HCT116 (cell line): ENCODE data around the gene FGF3. TPM values are rescaled to one million over a fixed set of nuclear protein-coding genes. Genes with fewer than 3 reads are reported as not detected.

ENCODE experiments used
- ATAC-seq: fragments of 200-7000 bp; cut with Tn5 transposase; 2 replicates; pipeline ENCODE4 v1.9.1; 2020; ENCODE audit warnings: mild to moderate bottlenecking, moderate library complexity
- BruUV-seq: library from RNA; stranded (reverse); fragments of 400-500 nt; replicated peaks from 2 replicates; lab custom pipeline; 2021; lab: Mats Ljungman, UMichigan
- CTCF ChIA-PET: fragments of 300-600 bp; sonication (Branson Sonifier 250); formaldehyde crosslinking; loops from one replicate; lab custom pipeline; 2021; ENCODE audit warnings: antibody characterized with exemption; lab: Charles Lee
- POLR2A ChIA-PET: fragments of 300-600, 350-600 bp; sonication (Branson Sonifier 250); formaldehyde crosslinking; loops from one replicate; lab custom pipeline; 2021; ENCODE audit warnings: antibody characterized with exemption; lab: Charles Lee
- RAD21 ChIA-PET, 2 experiments: fragments of 300-600 bp; sonication (Branson Sonifier 250); formaldehyde crosslinking; loops; one replicate each; lab custom pipeline; 2023; ENCODE audit warnings: low total read pairs in 2 of 2; ENCODE audit not compliant: uncharacterized antibody in 2 of 2, unreplicated experiment in 2 of 2, low non-redundant PET in 1 of 2; lab: Charles Lee
- DNase-seq: peaks from one replicate; pipeline ENCODE4 v3.0.0-alpha.2; 2010; ENCODE audit warnings: low read depth, low spot score
- H2AFZ ChIP-seq: fragments of 200-600 bp; shearing (Covaris generic), sonication (generic); 2 replicates; pipeline ENCODE4 v1.6.1; 2017; ENCODE audit warnings: low read depth, mixed run types, mixed read lengths, antibody characterized with exemption, low read length; ENCODE audit not compliant: poor library complexity, severe bottlenecking
- H3K27ac ChIP-seq: 2 replicates; pipeline ENCODE4 v1.5.1; 2012; ENCODE audit warnings: low read depth, low read length
- H3K27me3 ChIP-seq: fragments of 200-600 bp; sonication (generic); 2 replicates; pipeline ENCODE4 v1.6.1; 2016; ENCODE audit warnings: mixed run types, low read length, mixed read lengths; ENCODE audit not compliant: insufficient read depth
- H3K36me3 ChIP-seq, 2 experiments: fragments of 200-500 bp in 1 of 2; fragments of 200-600 bp in 1 of 2; sonication (Bioruptor generic) in 1 of 2; sonication (generic) in 1 of 2; 2 replicates each; pipeline versions ENCODE4 v1.5.1 to v1.6.1; 2014 to 2016; ENCODE audit warnings: low read length in 2 of 2, inconsistent platforms in 1 of 2, mixed read lengths in 1 of 2, mixed run types in 1 of 2; ENCODE audit not compliant: insufficient read depth in 2 of 2, control insufficient read depth in 1 of 2
- H3K4me1 ChIP-seq, 2 experiments: fragments of 200-600 bp in 1 of 2; sonication (generic) in 1 of 2; 2 replicates each; pipeline versions ENCODE4 v1.5.1 to v1.6.1; 2012 to 2017; ENCODE audit warnings: low read length in 2 of 2, inconsistent platforms in 1 of 2, mild to moderate bottlenecking in 1 of 2, mixed read lengths in 1 of 2, mixed run types in 1 of 2, moderate library complexity in 1 of 2; ENCODE audit not compliant: insufficient read depth in 2 of 2, control insufficient read depth in 1 of 2
- H3K4me2 ChIP-seq: fragments of 200-600 bp; sonication (generic); 2 replicates; pipeline ENCODE4 v1.6.1; 2017; ENCODE audit warnings: mixed run types, low read length, mixed read lengths
- H3K4me3 ChIP-seq, 2 experiments: fragments of 200-600 bp in 1 of 2; sonication (generic) in 1 of 2; replicated peaks in 1 of 2; 2 replicates each; pipeline ENCODE4 v1.5.1; 2011 to 2016; ENCODE audit warnings: low read length in 2 of 2, control low read depth in 1 of 2, low read depth in 1 of 2, mild to moderate bottlenecking in 1 of 2, mixed read lengths in 1 of 2, mixed run types in 1 of 2
- H3K79me2 ChIP-seq: fragments of 200-600 bp; sonication (generic); 2 replicates; pipeline ENCODE4 v1.6.1; 2017; ENCODE audit warnings: mild to moderate bottlenecking, mixed run types, low read length, moderate library complexity, mixed read lengths; ENCODE audit not compliant: insufficient read depth
- H3K9ac ChIP-seq: fragments of 200-600 bp; sonication (generic); 2 replicates; pipeline ENCODE4 v1.6.1; 2016; ENCODE audit warnings: low read length, mixed read lengths
- H3K9me2 ChIP-seq: fragments of 200-600 bp; sonication (generic), shearing (Covaris generic); 2 replicates; pipeline ENCODE4 v1.6.1; 2017; ENCODE audit warnings: mixed run types, mild to moderate bottlenecking, moderate library complexity; ENCODE audit not compliant: insufficient read depth
- H3K9me3 ChIP-seq, 2 experiments: fragments of 200-500 bp in 1 of 2; fragments of 200-600 bp in 1 of 2; sonication (Bioruptor generic) in 1 of 2; sonication (generic) in 1 of 2; 2 replicates each; pipeline ENCODE4 v1.6.1; 2014 to 2017; ENCODE audit warnings: low read length in 2 of 2, mixed read lengths in 2 of 2, inconsistent platforms in 1 of 2, low read depth in 1 of 2, mild to moderate bottlenecking in 1 of 2, mixed run types in 1 of 2, moderate library complexity in 1 of 2; ENCODE audit not compliant: control insufficient read depth in 1 of 2, insufficient read depth in 1 of 2
- H4K20me1 ChIP-seq: fragments of 200-600 bp; sonication (generic), shearing (Covaris generic); 2 replicates; pipeline ENCODE4 v1.6.1; 2017; ENCODE audit warnings: mixed run types, mild to moderate bottlenecking, moderate library complexity; ENCODE audit not compliant: insufficient read depth
- CBX3 ChIP-seq: IDR thresholded peaks from 2 replicates; pipeline ENCODE4 v1.6.1; 2012; ENCODE audit warnings: low read depth
- CEBPB ChIP-seq: IDR thresholded peaks from 2 replicates; pipeline ENCODE4 v1.6.1; 2012; ENCODE audit warnings: low read depth
- EGR1 ChIP-seq: IDR thresholded peaks from 2 replicates; pipeline ENCODE4 v1.6.1; 2012; ENCODE audit warnings: low read depth
- EZH2 ChIP-seq: fragments of 200-600 bp; sonication (generic); IDR thresholded peaks from 2 replicates; pipeline ENCODE4 v1.6.1; 2017; ENCODE audit warnings: antibody characterized with exemption, mixed run types
- FOSL1 ChIP-seq: IDR thresholded peaks from 2 replicates; pipeline ENCODE4 v1.6.1; 2012; ENCODE audit warnings: low read depth
- JUND ChIP-seq: IDR thresholded peaks from 2 replicates; pipeline ENCODE4 v1.6.1; 2012
- SIN3A ChIP-seq: IDR thresholded peaks from 2 replicates; pipeline ENCODE4 v1.6.1; 2012; ENCODE audit warnings: low read depth
- SRF ChIP-seq: IDR thresholded peaks from 2 replicates; pipeline ENCODE4 v1.6.1; 2012; ENCODE audit warnings: low read depth
- ZFX ChIP-seq: fragments of 450-650 bp; IDR thresholded peaks from 2 replicates; pipeline ENCODE4 v1.6.1; 2017
- ZNF274 ChIP-seq: fragments of 200-500 bp; sonication (Bioruptor generic); IDR thresholded peaks from 2 replicates; pipeline ENCODE4 v1.6.1; 2014; ENCODE audit warnings: mild to moderate bottlenecking, low read depth, low read length, inconsistent platforms
- intact Hi-C: fragments of 100-400 bp; cut with micrococcal nuclease; formaldehyde crosslinking; loops from 2 replicates; pipeline ENCODE4 v1.10.0; 2022
- total RNA-seq: library from RNA; stranded (reverse); gene quantifications from one replicate; pipeline ENCODE4 v1.2.1, GENCODE V29; 2021; ENCODE audit not compliant: unreplicated experiment
- TF ChIP-seq, protein P1 (sequence below): IDR thresholded peaks from 2 replicates; pipeline ENCODE4 v1.6.1; 2012
- TF ChIP-seq, protein P2 (sequence below): IDR thresholded peaks from 2 replicates; pipeline ENCODE4 v1.6.1; 2012; ENCODE audit warnings: low read depth

FGF3 gene
- total RNA-seq, 1 experiment from 2014 or later = not detected

DNA sequence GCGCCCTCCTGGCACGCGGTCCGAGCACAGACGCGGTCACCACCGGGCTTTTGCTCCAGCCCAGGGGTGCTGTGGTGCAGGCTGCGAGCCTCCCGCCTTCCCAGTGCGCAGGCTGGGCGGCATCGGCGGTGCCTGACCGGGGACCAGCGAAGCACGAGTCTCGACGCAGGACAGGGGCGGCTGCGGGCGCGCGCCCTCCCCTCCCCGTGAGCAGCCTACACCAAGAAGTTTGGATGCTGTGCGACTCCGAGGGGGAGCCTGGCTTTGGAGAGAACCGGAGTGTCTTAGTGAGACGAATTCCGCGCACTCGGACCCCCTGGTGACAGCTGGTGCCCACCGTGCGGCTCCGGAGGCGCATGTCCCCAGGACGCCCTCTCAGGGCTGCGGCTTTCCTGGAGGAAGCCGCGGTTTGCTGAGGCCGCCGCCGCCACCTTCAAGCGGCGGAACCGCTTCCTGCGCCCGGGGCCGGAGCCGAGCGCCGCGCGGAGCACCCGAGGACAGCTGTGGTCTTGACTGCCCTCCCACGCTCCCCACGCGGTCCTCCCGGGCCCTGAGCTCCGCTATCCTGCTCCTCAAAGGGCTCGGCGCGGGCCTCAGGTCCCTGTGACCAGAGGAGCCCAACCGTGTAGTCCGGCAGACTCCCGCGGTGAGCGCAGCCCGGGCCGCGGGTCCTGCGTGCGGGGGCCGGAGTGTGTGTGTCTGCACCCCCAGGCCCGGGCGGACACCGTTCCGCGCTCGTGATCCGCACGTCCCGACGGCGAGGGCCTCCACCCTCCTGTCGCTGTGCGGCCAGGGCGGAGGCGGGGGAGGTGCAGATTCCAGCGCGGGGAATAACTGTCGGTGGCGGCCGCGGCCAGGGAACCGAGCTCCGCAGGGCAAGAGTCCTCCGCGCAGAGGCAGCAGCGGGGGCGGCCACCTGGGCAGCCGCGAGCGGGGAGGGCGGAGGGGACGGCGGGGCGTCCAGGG, 1.7 kb downstream of the FGF3 start:
- no peaks in the 10 kb centered on the region for H3K79me2 ChIP-seq
- no peak overlapping the region for H2AFZ ChIP-seq
- no peaks in the 10 kb centered on the region for H3K36me3 ChIP-seq
- ATAC-seq (peak; percentile 74), DNase-seq (no peak)
- peak overlapping the region; percentile 52 for H3K9ac ChIP-seq
- no TSS peak for BruUV-seq
- H3K27me3 ChIP-seq = peaks cover 8% of the 10 kb centered on the region; the same call in 1 of the 2 replicates
- H3K9me2 ChIP-seq = no peaks in the 10 kb centered on the region
- CTCF ChIA-PET = interaction anchor here (1.2 kb wide), 1 partner anchor 16 kb away, joined by 5 read pairs; no protein-coding TSS in a partner anchor
- peak overlapping the region; percentile 16; the same call in 1 of the 2 replicates for H3K27ac ChIP-seq
- no peaks in the 10 kb centered on the region for H3K9me3 ChIP-seq
- TF ChIP-seq JUND = no peak
- peak; percentile 62; the same call in 1 of the 2 replicates for TF ChIP-seq ZFX
- TF ChIP-seq, protein P1, sequence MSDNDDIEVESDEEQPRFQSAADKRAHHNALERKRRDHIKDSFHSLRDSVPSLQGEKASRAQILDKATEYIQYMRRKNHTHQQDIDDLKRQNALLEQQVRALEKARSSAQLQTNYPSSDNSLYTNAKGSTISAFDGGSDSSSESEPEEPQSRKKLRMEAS = peak; percentile 88
- RAD21 ChIA-PET = no interaction called here
- intact Hi-C loops = no loop called here
- peak overlapping the region; percentile 95 for H3K4me2 ChIP-seq
- peaks cover 3 to 16% of the 10 kb centered on the region in 2 experiments; a peak in 3 of 4 replicates for H3K4me1 ChIP-seq
- POLR2A ChIA-PET = interaction anchor here (0.9 kb wide), 1 partner anchor 9 kb away, joined by 3 read pairs; no protein-coding TSS in a partner anchor
- H4K20me1 ChIP-seq = no peaks in the 10 kb centered on the region
- peak overlapping the region; percentile 46 to 61 for H3K4me3 ChIP-seq

DNA sequence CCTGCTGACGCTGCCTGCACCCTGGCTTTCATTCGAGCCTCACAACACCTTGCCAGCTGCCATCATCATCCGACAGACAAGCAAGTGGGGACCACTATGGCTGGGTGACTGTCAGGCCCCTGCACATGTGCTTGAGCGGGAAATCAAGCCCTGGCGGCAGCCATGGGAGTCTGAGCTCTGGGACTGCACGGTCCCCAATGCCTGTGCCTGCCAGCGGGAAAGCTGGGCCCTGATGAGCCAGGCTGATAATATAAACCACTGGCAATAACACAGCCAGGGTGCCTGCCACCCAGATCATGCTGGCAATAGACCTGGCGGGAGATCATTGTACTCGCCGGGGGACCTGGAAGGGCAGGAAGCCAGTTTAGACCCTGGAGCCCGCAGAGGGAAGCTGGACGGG, 2.5 kb downstream of the FGF3 start:
- DNase-seq = no peak
- Histone ChIP-seq H3K9me2 (no peaks in the 10 kb centered on the region), H3K4me2 (peak overlapping the region; percentile 95; the same call in 1 of the 2 replicates), H3K4me3 (no peak overlapping the region), H3K9ac (no peak overlapping the region), H4K20me1 (no peaks in the 10 kb centered on the region), H3K27ac (no peak overlapping the region), H3K9me3 (no peaks in the 10 kb centered on the region), H3K79me2 (no peaks in the 10 kb centered on the region), H3K27me3 (peaks cover 8% of the 10 kb centered on the region; the same call in 1 of the 2 replicates), H3K36me3 (no peaks in the 10 kb centered on the region), H2AFZ (no peak overlapping the region), H3K4me1 (peaks cover 3 to 16% of the 10 kb centered on the region in 2 experiments; a peak in 3 of 4 replicates)
- CTCF ChIA-PET = no interaction called here
- no peak for ATAC-seq
- RAD21 ChIA-PET = no interaction called here
- intact Hi-C loops = no loop called here
- BruUV-seq = no TSS peak
- POLR2A ChIA-PET = no interaction called here
- TF ChIP-seq ZNF274 (no peak), SIN3A (no peak), EGR1 (no peak), CBX3 (no peak), SRF (no peak), EZH2 (no peak), FOSL1 (no peak), CEBPB (no peak)
- TF ChIP-seq, protein P2, sequence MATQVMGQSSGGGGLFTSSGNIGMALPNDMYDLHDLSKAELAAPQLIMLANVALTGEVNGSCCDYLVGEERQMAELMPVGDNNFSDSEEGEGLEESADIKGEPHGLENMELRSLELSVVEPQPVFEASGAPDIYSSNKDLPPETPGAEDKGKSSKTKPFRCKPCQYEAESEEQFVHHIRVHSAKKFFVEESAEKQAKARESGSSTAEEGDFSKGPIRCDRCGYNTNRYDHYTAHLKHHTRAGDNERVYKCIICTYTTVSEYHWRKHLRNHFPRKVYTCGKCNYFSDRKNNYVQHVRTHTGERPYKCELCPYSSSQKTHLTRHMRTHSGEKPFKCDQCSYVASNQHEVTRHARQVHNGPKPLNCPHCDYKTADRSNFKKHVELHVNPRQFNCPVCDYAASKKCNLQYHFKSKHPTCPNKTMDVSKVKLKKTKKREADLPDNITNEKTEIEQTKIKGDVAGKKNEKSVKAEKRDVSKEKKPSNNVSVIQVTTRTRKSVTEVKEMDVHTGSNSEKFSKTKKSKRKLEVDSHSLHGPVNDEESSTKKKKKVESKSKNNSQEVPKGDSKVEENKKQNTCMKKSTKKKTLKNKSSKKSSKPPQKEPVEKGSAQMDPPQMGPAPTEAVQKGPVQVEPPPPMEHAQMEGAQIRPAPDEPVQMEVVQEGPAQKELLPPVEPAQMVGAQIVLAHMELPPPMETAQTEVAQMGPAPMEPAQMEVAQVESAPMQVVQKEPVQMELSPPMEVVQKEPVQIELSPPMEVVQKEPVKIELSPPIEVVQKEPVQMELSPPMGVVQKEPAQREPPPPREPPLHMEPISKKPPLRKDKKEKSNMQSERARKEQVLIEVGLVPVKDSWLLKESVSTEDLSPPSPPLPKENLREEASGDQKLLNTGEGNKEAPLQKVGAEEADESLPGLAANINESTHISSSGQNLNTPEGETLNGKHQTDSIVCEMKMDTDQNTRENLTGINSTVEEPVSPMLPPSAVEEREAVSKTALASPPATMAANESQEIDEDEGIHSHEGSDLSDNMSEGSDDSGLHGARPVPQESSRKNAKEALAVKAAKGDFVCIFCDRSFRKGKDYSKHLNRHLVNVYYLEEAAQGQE = no peak
- TF ChIP-seq, protein P1 = no peak
